Esophagus muscularis mucosa (tissue), 4 donors: ENCODE data around the gene ZSCAN21.

Experiments used
- EP300 ChIP-seq: sonication (generic); formaldehyde crosslinking; IDR thresholded peaks from one replicate; pipeline ENCODE4 v1.6.1; 2017; ENCODE audit warnings: antibody characterized with exemption
- POLR2AphosphoS5 ChIP-seq, 2 donors: sonication (generic); formaldehyde crosslinking; IDR thresholded peaks; one replicate each; pipeline ENCODE4 v1.6.1; 2017; ENCODE audit warnings: antibody characterized with exemption in 2 of 2
- TF ChIP-seq, protein P1 (sequence below), 3 experiments: fragments of 200-600 bp in 2 of 3; fragments of 450-650 bp in 1 of 3; sonication (generic) in 2 of 3; IDR thresholded peaks; one replicate each; pipeline ENCODE4 v1.5.1; 2017 to 2019; ENCODE audit warnings: antibody characterized with exemption in 3 of 3, mild to moderate bottlenecking in 2 of 3, moderate library complexity in 1 of 3

DNA sequence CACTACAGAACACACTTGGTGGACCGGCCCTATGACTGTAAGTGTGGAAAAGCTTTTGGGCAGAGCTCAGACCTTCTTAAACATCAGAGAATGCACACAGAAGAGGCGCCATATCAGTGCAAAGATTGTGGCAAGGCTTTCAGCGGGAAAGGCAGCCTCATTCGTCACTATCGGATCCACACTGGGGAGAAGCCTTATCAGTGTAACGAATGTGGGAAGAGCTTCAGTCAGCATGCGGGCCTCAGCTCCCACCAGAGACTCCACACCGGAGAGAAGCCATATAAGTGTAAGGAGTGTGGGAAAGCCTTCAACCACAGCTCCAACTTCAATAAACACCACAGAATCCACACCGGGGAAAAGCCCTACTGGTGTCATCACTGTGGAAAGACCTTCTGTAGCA is 14.6 kb downstream of the ZSCAN21 start:
- TF ChIP-seq EP300 (no peak), POLR2AphosphoS5 (IDR thresholded peaks at IDR 0.05) (no peak)
- TF ChIP-seq, protein P1, sequence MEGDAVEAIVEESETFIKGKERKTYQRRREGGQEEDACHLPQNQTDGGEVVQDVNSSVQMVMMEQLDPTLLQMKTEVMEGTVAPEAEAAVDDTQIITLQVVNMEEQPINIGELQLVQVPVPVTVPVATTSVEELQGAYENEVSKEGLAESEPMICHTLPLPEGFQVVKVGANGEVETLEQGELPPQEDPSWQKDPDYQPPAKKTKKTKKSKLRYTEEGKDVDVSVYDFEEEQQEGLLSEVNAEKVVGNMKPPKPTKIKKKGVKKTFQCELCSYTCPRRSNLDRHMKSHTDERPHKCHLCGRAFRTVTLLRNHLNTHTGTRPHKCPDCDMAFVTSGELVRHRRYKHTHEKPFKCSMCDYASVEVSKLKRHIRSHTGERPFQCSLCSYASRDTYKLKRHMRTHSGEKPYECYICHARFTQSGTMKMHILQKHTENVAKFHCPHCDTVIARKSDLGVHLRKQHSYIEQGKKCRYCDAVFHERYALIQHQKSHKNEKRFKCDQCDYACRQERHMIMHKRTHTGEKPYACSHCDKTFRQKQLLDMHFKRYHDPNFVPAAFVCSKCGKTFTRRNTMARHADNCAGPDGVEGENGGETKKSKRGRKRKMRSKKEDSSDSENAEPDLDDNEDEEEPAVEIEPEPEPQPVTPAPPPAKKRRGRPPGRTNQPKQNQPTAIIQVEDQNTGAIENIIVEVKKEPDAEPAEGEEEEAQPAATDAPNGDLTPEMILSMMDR (IDR thresholded peaks at IDR 0.05), result no peak
